Urinary bladder (tissue), 4 donors: ENCODE measurements around the gene CASP12. TPM values are rescaled to one million over a fixed set of nuclear protein-coding genes. Genes with fewer than 3 reads are reported as not detected.

Experiments
- DNase-seq: peaks from one replicate; pipeline ENCODE4 v3.0.0-alpha.2; 2015; ENCODE audit errors: extremely low spot score
- H3K27ac ChIP-seq: one replicate; pipeline ENCODE4 v1.5.1; 2013; ENCODE audit warnings: low read depth, mild to moderate bottlenecking, moderate library complexity
- H3K36me3 ChIP-seq: one replicate; pipeline ENCODE4 v1.6.1; 2013; ENCODE audit warnings: mild to moderate bottlenecking, moderate library complexity; ENCODE audit not compliant: insufficient read depth
- H3K4me1 ChIP-seq: one replicate; pipeline ENCODE4 v1.6.1; 2013; ENCODE audit warnings: mild to moderate bottlenecking, moderate library complexity; ENCODE audit not compliant: insufficient read depth
- H3K4me3 ChIP-seq: one replicate; pipeline ENCODE4 v1.5.1; 2013; ENCODE audit warnings: low read depth, low read length
- WGBS: extraction: QIAGEN DNeasy Blood & Tissue Kit; methylation state at CpG from one replicate; pipeline ENCODE4 v1.1.7; 2013; 5-methylcytosine and 5-hydroxymethylcytosine counted together
- polyA plus RNA-seq: library from polyadenylated mRNA; stranded (reverse); fragments of 200-250 nt; gene quantifications from one replicate; pipeline ENCODE4 v1.2.3, GENCODE V29; 2013
- total RNA-seq: library from RNA; depleted of rRNA; stranded (reverse); fragments of >200 nt; gene quantifications from one replicate; pipeline ENCODE4 v1.2.3, GENCODE V29; 2014
- donor health status: healthy with polysubstance abuse.
- donor health status: healthy.

CASP12 gene
- total and polyA plus RNA-seq, 2 donors: 0.95 to 1.1 TPM

- no peaks in the 10 kb centered on the region for H3K36me3 ChIP-seq
- H3K4me1 ChIP-seq: no peaks in the 10 kb centered on the region
- H3K27ac ChIP-seq: no peak overlapping the region
- no peak for DNase-seq
- no peak overlapping the region for H3K4me3 ChIP-seq
These were observed 21.9 kb downstream of the CASP12 start for GRCh38 chr11:104876324-104876723.

DNA sequence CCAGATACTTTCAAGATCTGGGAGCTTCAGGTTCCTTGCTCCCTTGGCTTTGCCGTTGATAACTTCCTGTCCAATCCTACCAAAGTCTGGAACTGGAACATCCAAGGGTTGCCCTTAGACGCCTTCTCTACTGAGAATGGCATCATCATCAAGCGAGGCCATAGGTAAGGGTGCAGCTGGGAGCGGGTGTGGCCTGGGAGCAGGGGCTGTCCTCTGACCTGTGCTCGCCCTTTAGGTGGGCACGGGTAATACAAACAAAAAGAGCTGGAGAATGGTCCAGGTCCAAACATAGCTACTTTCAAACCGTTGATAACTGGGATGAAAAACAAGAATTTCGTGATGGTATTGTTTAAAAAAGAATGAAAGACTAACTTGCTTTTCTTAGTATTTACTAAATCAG is 25.0 kb downstream of the CASP12 start:
- H3K4me3 ChIP-seq: no peak overlapping the region
- H3K27ac ChIP-seq: no peak overlapping the region
- no peaks in the 10 kb centered on the region for H3K36me3 ChIP-seq
- WGBS: 80% methylated on average over 8 of the region's 8 CpGs
- no peak for DNase-seq
- no peaks in the 10 kb centered on the region for H3K4me1 ChIP-seq

- 73% methylated on average over 3 of the region's 3 CpGs for WGBS
- Histone ChIP-seq H3K36me3 (no peaks in the 10 kb centered on the region), H3K4me1 (no peaks in the 10 kb centered on the region), H3K4me3 (no peak overlapping the region), H3K27ac (no peak overlapping the region)
- DNase-seq: no peak
These were observed 25.9 kb downstream of the CASP12 start for GRCh38 chr11:104872393-104872792.

DNA sequence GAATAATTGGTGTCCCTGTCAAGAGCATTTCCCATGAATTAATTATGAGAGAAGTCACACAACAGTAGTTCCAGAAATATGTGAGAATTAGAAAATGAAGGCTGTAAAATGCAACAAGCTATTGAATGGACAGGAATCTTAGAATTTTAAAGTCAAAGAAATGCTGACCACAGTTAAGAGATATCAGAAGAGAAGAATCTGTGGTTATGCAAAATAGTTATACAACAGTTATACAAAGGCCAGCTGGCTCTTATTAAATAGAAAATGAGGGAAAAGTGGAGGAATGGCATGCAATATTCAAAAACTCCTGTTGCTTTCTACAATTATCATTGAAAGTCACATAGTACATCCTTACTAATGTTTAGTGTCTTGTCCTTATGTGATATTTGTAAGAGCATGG is 27.4 kb downstream of the CASP12 start:
- Histone ChIP-seq H3K36me3 (no peaks in the 10 kb centered on the region), H3K4me1 (no peaks in the 10 kb centered on the region), H3K27ac (no peak overlapping the region), H3K4me3 (no peak overlapping the region)
- no peak for DNase-seq

DNA sequence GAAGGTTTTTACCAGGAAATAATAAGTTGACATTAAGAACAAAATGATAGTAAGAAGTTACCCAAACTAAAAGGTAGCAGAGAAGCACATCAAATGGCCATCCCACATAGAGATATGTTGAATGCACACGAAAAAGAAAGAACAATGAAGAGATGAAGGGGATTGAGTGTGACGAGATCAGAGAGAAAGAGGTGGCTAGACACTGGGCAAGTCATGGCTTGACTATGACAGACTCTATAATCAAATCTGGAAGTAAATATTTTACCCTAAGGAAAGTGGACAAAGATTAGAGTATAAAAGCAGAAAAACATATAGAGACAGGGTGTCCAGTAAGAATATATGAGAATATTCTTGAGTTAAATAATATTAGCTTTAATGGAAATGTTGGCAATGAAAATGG is 31.4 kb downstream of the CASP12 start:
- Histone ChIP-seq H3K4me3 (no peak overlapping the region), H3K4me1 (no peaks in the 10 kb centered on the region), H3K27ac (no peak overlapping the region), H3K36me3 (no peaks in the 10 kb centered on the region)
- DNase-seq: no peak
- 79% methylated on average over 2 of the region's 2 CpGs for WGBS

- 74% methylated on average over 7 of the region's 7 CpGs for WGBS
- H3K27ac ChIP-seq: no peak overlapping the region
- H3K4me1 ChIP-seq: no peaks in the 10 kb centered on the region
- no peaks in the 10 kb centered on the region for H3K36me3 ChIP-seq
- H3K4me3 ChIP-seq: no peak overlapping the region
- no peak for DNase-seq
These were observed 39.1 kb downstream of the CASP12 start for GRCh38 chr11:104858882-104859775.

DNA sequence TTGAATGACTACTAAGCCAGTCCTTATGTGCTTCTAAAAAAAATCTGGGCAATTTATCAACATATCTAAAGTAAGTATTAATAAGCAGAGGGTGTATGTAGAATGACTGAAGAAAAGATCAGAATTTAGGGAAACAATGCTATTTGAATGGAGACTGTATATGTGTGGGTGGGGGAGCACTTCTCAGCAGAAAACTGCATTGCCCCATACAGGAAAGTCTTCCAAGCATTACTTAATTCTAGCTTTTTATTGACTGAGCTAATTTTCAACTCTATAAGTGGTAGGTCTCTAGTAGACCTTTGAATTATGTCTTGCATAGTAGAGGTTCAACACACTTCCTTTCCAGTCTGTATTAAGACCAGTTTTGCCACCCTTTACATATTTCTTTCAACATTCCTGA is 41.7 kb downstream of the CASP12 start:
- Histone ChIP-seq H3K4me3 (no peak overlapping the region), H3K36me3 (no peaks in the 10 kb centered on the region), H3K27ac (no peak overlapping the region), H3K4me1 (no peaks in the 10 kb centered on the region)
- no peak for DNase-seq

GRCh38 chr11:104855965-104856364 is 42.3 kb downstream of the CASP12 start:
- Histone ChIP-seq H3K36me3 (no peaks in the 10 kb centered on the region), H3K4me1 (no peaks in the 10 kb centered on the region), H3K4me3 (no peak overlapping the region), H3K27ac (no peak overlapping the region)
- DNase-seq: no peak
- WGBS: 80% methylated on average over 2 of the region's 2 CpGs

GRCh38 chr11:104853276-104853675 is 45.0 kb downstream of the CASP12 start:
- 93% methylated on average over 3 of the region's 3 CpGs for WGBS
- Histone ChIP-seq H3K27ac (no peak overlapping the region), H3K4me1 (no peaks in the 10 kb centered on the region), H3K36me3 (no peaks in the 10 kb centered on the region), H3K4me3 (no peak overlapping the region)
- DNase-seq: no peak

DNA sequence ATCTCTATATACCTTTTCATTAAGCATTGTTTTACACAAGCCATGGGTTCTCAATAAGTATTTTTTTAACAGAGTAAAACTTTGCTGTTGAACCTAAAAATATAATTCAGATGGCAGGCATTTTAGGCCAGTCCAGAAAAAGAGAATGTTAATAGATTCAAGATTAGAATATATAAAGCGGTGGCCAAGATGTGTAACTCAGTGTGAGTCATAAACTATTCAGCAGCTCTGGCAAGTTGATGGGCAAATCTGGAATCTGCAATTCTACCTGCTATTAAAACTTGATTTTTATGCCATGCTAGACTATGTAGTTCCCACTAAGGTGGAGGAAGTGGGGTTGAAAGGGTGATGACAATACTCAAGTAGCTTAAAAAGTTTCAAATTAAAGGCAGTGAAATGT is 45.4 kb downstream of the CASP12 start:
- Histone ChIP-seq H3K4me1 (no peaks in the 10 kb centered on the region), H3K27ac (no peak overlapping the region), H3K4me3 (no peak overlapping the region), H3K36me3 (no peaks in the 10 kb centered on the region)
- 86% methylated on average over 1 of the region's 1 CpG for WGBS
- DNase-seq: no peak

DNA sequence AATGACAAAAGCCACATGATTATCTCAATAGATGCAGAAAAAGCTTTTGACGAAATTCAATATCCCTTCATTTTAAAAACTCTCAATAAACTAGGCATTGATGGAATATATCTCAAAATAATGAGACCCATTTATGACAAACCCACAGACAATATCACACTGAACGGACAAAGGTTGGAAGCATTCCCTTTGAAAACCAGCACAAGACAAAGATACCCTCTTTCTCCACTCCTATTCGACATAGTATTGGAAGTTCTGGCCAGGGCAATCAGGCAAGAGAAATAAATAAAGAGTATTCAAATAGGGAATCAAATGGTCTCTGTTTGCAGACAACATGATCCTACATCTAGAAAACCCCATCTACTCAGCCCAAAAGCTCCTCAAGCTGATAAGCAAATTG is 52.0 kb downstream of the CASP12 start:
- Histone ChIP-seq H3K27ac (no peak overlapping the region), H3K4me3 (no peak overlapping the region), H3K36me3 (no peaks in the 10 kb centered on the region), H3K4me1 (no peaks in the 10 kb centered on the region)
- DNase-seq: no peak
- 91% methylated on average over 3 of the region's 3 CpGs for WGBS

- no peaks in the 10 kb centered on the region for H3K4me1 ChIP-seq
- 69% methylated on average over 1 of the region's 1 CpG for WGBS
These were observed 53.8 kb downstream of the CASP12 start for GRCh38 chr11:104844451-104844850.

GRCh38 chr11:104843150-104843836 is 55.0 kb downstream of the CASP12 start:
- Histone ChIP-seq H3K4me3 (no peak overlapping the region), H3K36me3 (no peaks in the 10 kb centered on the region), H3K27ac (no peak overlapping the region), H3K4me1 (no peaks in the 10 kb centered on the region)
- 88% methylated on average over 4 of the region's 4 CpGs for WGBS
- DNase-seq: no peak

More at GRCh38 chr11:104844451-104844850, 53.8 kb downstream of the CASP12 start:
- Histone ChIP-seq H3K36me3 (no peaks in the 10 kb centered on the region), H3K27ac (no peak overlapping the region), H3K4me3 (no peak overlapping the region)
- DNase-seq: no peak

- no peak for DNase-seq
- Histone ChIP-seq H3K4me3 (no peak overlapping the region), H3K36me3 (no peaks in the 10 kb centered on the region), H3K27ac (no peak overlapping the region), H3K4me1 (no peaks in the 10 kb centered on the region)
- WGBS: 81% methylated on average over 2 of the region's 2 CpGs
These were observed 56.2 kb downstream of the CASP12 start for GRCh38 chr11:104841973-104842525.
